Measurements from ENCODE around the gene TMEM225B. TPM values are rescaled to one million over a fixed set of nuclear protein-coding genes. Genes with fewer than 3 reads are reported as not detected.

The TMEM225B gene
- total and polyA plus RNA-seq, 2 of the 4 experiments (the other 2 are of a cell fraction), result 0.32 to 0.54 TPM

DNA sequence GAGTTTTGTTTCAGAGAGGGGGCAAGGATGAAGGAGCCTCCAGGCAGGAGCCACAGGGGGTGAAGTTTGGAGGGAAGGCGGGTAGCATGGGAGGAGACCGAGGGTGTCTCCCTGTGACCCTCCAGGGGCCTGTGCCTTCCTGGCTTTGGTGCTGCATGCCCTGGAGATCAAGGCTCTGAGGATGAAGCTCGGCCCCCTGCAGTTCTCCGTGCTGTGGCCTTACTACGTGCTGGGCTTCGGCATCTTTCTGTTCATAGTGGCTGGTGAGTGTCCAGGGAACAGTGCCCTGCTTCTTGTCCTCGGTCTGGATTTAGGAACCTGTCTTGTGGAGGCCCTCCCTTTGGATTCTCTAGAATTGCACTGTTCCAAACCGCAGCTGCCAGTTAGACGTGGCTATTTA is 9.5 kb downstream of the TMEM225B start:
- no peaks in the 10 kb centered on the region for H4K20me1 ChIP-seq (ENCODE audit: insufficient read depth, low read length)
- BruUV-seq (replicated peaks), result no TSS peak
- dilution Hi-C loops (cut with HindIII; ENCODE audit: low sequenced_read_pairs, unreplicated experiment) (no loop called here), in situ Hi-C loops (cut with MboI; ENCODE audit: low sequenced_read_pairs) (no loop called here), intact Hi-C loops (cut with micrococcal nuclease) (no loop called here)
- DNase-seq (no peak), ATAC-seq (ENCODE audit: low read depth) (no peak)
- H2BK120ac ChIP-seq (ENCODE audit: low read depth, low read length), result no peak overlapping the region
- no peak overlapping the region for H3K18ac ChIP-seq (ENCODE audit: low read depth, low read length)
- H3K4ac ChIP-seq (ENCODE audit: low read depth, low read length), result no peak overlapping the region
- H3K27me3 ChIP-seq (ENCODE audit: control insufficient read depth, insufficient read depth, low read length), result no peaks in the 10 kb centered on the region; the same call in 1 of the 2 replicates
- H3K14ac ChIP-seq (replicated peaks; ENCODE audit: low read depth, low read length), result no peak overlapping the region
- no peak overlapping the region for H3K4me2 ChIP-seq (ENCODE audit: low read depth, low read length)
- TF ChIP-seq RAD21 (IDR thresholded peaks at IDR 0.05; ENCODE audit: low read length), result no peak
- TF ChIP-seq, protein P1, sequence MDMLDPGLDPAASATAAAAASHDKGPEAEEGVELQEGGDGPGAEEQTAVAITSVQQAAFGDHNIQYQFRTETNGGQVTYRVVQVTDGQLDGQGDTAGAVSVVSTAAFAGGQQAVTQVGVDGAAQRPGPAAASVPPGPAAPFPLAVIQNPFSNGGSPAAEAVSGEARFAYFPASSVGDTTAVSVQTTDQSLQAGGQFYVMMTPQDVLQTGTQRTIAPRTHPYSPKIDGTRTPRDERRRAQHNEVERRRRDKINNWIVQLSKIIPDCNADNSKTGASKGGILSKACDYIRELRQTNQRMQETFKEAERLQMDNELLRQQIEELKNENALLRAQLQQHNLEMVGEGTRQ (IDR thresholded peaks at IDR 0.05; ENCODE audit: low read depth, low read length), result no peak
- no peak for TF ChIP-seq SMC3 (IDR thresholded peaks at IDR 0.05; ENCODE audit: low read depth, low read length)
- TF ChIP-seq NFE2L2 (IDR thresholded peaks at IDR 0.05; ENCODE audit: low read depth, low read length), result no peak
- no peak for TF ChIP-seq MAZ (IDR thresholded peaks at IDR 0.05; ENCODE audit: borderline replicate concordance, low read depth, low read length)
- no peak for TF ChIP-seq POLR2A (IDR thresholded peaks at IDR 0.05; ENCODE audit: low read depth, low read length)
- TF ChIP-seq, protein P2, sequence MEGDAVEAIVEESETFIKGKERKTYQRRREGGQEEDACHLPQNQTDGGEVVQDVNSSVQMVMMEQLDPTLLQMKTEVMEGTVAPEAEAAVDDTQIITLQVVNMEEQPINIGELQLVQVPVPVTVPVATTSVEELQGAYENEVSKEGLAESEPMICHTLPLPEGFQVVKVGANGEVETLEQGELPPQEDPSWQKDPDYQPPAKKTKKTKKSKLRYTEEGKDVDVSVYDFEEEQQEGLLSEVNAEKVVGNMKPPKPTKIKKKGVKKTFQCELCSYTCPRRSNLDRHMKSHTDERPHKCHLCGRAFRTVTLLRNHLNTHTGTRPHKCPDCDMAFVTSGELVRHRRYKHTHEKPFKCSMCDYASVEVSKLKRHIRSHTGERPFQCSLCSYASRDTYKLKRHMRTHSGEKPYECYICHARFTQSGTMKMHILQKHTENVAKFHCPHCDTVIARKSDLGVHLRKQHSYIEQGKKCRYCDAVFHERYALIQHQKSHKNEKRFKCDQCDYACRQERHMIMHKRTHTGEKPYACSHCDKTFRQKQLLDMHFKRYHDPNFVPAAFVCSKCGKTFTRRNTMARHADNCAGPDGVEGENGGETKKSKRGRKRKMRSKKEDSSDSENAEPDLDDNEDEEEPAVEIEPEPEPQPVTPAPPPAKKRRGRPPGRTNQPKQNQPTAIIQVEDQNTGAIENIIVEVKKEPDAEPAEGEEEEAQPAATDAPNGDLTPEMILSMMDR (conservative IDR thresholded peaks at IDR 0.05; ENCODE audit: low read depth, low read length), result no peak
- TF ChIP-seq CHD1 (IDR thresholded peaks at IDR 0.05; ENCODE audit: low read depth, low read length), result no peak
- TF ChIP-seq MAFK (IDR thresholded peaks at IDR 0.05; ENCODE audit: low read depth, low read length), result no peak
- no peak for TF ChIP-seq FOS (IDR thresholded peaks at IDR 0.05; ENCODE audit: low read depth, low read length)
- no peak for TF ChIP-seq RFX5 (IDR thresholded peaks at IDR 0.05; ENCODE audit: low read depth, low read length)
- TF ChIP-seq CEBPB (IDR thresholded peaks at IDR 0.05; ENCODE audit: low read depth, low read length), result no peak
- TF ChIP-seq MXI1 (IDR thresholded peaks at IDR 0.05; ENCODE audit: borderline replicate concordance, low read depth, low read length), result no peak
- no peak for TF ChIP-seq BHLHE40 (IDR thresholded peaks at IDR 0.05; ENCODE audit: low read depth, low read length)
- TF ChIP-seq, protein P3, sequence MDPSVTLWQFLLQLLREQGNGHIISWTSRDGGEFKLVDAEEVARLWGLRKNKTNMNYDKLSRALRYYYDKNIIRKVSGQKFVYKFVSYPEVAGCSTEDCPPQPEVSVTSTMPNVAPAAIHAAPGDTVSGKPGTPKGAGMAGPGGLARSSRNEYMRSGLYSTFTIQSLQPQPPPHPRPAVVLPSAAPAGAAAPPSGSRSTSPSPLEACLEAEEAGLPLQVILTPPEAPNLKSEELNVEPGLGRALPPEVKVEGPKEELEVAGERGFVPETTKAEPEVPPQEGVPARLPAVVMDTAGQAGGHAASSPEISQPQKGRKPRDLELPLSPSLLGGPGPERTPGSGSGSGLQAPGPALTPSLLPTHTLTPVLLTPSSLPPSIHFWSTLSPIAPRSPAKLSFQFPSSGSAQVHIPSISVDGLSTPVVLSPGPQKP (IDR thresholded peaks at IDR 0.05; ENCODE audit: borderline replicate concordance, low read depth, low read length), result no peak
- no peak for TF ChIP-seq RCOR1 (IDR thresholded peaks at IDR 0.05; ENCODE audit: insufficient replicate concordance, low read length)
- H3K56ac ChIP-seq (ENCODE audit: extremely low read depth, insufficient read depth, low read length), result no peak overlapping the region
- H2AK5ac ChIP-seq (ENCODE audit: low read depth, low read length), result no peak overlapping the region
- no peak overlapping the region for H3K9ac ChIP-seq (ENCODE audit: low read depth, low read length)
- H4K5ac ChIP-seq (ENCODE audit: low read depth, low read length), result no peak overlapping the region
- H2BK5ac ChIP-seq (ENCODE audit: low read depth, low read length, poor library complexity, severe bottlenecking), result no peak overlapping the region
- no peak overlapping the region for H4K8ac ChIP-seq (ENCODE audit: low read depth in 2 of 2, low read length in 2 of 2)
- no peaks in the 10 kb centered on the region for H3K79me1 ChIP-seq (ENCODE audit: low read depth in 1 of 2, low read length in 2 of 2)
- H2AFZ ChIP-seq (replicated peaks; ENCODE audit: low read length, poor library complexity), result no peak overlapping the region
- no peak overlapping the region for H2BK20ac ChIP-seq (ENCODE audit: low read depth, low read length)
- no peak overlapping the region for H3K4me3 ChIP-seq (ENCODE audit: insufficient read depth, low read depth, low read length)
- no peaks in the 10 kb centered on the region for H3K4me1 ChIP-seq (ENCODE audit: control insufficient read depth, insufficient read depth, low read length)
- no peak overlapping the region for H2AK9ac ChIP-seq (replicated peaks; ENCODE audit: low read depth, low read length, poor library complexity)
- H3K36me3 ChIP-seq (ENCODE audit: control insufficient read depth, insufficient read depth, low read length), result no peaks in the 10 kb centered on the region
- no peak overlapping the region for H3K23ac ChIP-seq (ENCODE audit: low read depth, low read length)
- POLR2A ChIA-PET (ENCODE audit: unreplicated experiment), result no interaction called here
- WGBS, 2 experiments (ENCODE audit: extremely low coverage in 2 of 2, insufficient read length in 1 of 2), result 67% methylated on average over 1 of the region's 9 CpGs; no CpG with 5 or more reads in 1 of the 2 experiments
- H4K91ac ChIP-seq (ENCODE audit: insufficient read depth, low read depth, low read length), result no peak overlapping the region
- no peak overlapping the region for H3K27ac ChIP-seq (ENCODE audit: insufficient read depth, low read length)
- CTCF ChIA-PET, result no interaction called here
- H3K9me1 ChIP-seq (ENCODE audit: insufficient read depth, low read length), result no peaks in the 10 kb centered on the region; the same call in 1 of the 2 replicates
- no peaks in the 10 kb centered on the region for H3K9me3 ChIP-seq (ENCODE audit: control insufficient read depth, insufficient read depth, low read length)
- H2BK15ac ChIP-seq (ENCODE audit: low read depth, low read length), result no peak overlapping the region

All from IMR-90 (cell line).